T-helper 1 cell treated with Interleukin-12 subunit alpha and Interleukin-12 subunit beta and Interleukin-4 antibody, amounts not matched to agents 30 ng/mL and 1 ng/mL, for 36 hours (primary cell): ENCODE measurements around the gene GPC1. TPM values are rescaled to one million over a fixed set of nuclear protein-coding genes. Genes with fewer than 3 reads are reported as not detected.

Source experiments
- intact Hi-C: fragments of 100-400 bp; cut with micrococcal nuclease; formaldehyde crosslinking; loops from one replicate; pipeline ENCODE4 v1.15.1; 2024
- total RNA-seq: library from RNA; stranded (reverse); gene quantifications from 2 replicates; pipeline ENCODE4 v1.2.3, GENCODE V29; 2022

GPC1 gene
- total RNA-seq, 1 donor from 2014 or later: 5.4 TPM

GRCh38 chr2:240465268-240465764, 29.9 kb downstream of the GPC1 start:
- intact Hi-C loops: no loop called here

GRCh38 chr2:240465765-240466578, 30.5 kb downstream of the GPC1 start:
- intact Hi-C loops: no loop called here

- intact Hi-C loops: no loop called here
Observed at GRCh38 chr2:240466579-240467148, 31.2 kb downstream of the GPC1 start.

GRCh38 chr2:240467149-240467642, 31.7 kb downstream of the GPC1 start:
- intact Hi-C loops: no loop called here

- intact Hi-C loops: no loop called here
Observed at GRCh38 chr2:240467659-240468302, 32.3 kb downstream of the GPC1 start.

- intact Hi-C loops: no loop called here
Observed at GRCh38 chr2:240468303-240469238, 33.1 kb downstream of the GPC1 start.

GRCh38 chr2:240469239-240469636, 33.8 kb downstream of the GPC1 start:
- intact Hi-C loops: no loop called here

- intact Hi-C loops: no loop called here
Observed at GRCh38 chr2:240469740-240470139, 34.3 kb downstream of the GPC1 start.

GRCh38 chr2:240472078-240472790, 36.8 kb downstream of the GPC1 start:
- intact Hi-C loops: no loop called here

- intact Hi-C loops: no loop called here
Observed at GRCh38 chr2:240473211-240473610, 37.7 kb downstream of the GPC1 start.

GRCh38 chr2:240477916-240478315, 42.5 kb downstream of the GPC1 start:
- intact Hi-C loops: no loop called here

GRCh38 chr2:240478346-240479110, 43.1 kb downstream of the GPC1 start:
- intact Hi-C loops: no loop called here

- intact Hi-C loops: no loop called here
Observed at GRCh38 chr2:240479111-240479501, 43.6 kb downstream of the GPC1 start.

- intact Hi-C loops: no loop called here
Observed at GRCh38 chr2:240480834-240481623, 45.6 kb downstream of the GPC1 start.

- intact Hi-C loops: no loop called here
Observed at GRCh38 chr2:240481720-240482119, 46.3 kb downstream of the GPC1 start.

- intact Hi-C loops: no loop called here
Observed at GRCh38 chr2:240482141-240482540, 46.7 kb downstream of the GPC1 start.

- intact Hi-C loops: no loop called here
Observed at GRCh38 chr2:240491483-240491882, 56.0 kb downstream of the GPC1 start.

- intact Hi-C loops: no loop called here
Observed at GRCh38 chr2:240494194-240494793, 58.8 kb downstream of the GPC1 start.
